Body of pancreas (tissue), 4 donors: Measurements from ENCODE around the gene ZNF629. TPM values are rescaled to one million over a fixed set of nuclear protein-coding genes. Genes with fewer than 3 reads are reported as not detected.

Source experiments
- ATAC-seq: fragments of 150-250 bp; one replicate; pipeline ENCODE4 v1.9.1; 2016
- DNase-seq, 4 donors: peaks; one replicate each; pipeline ENCODE4 v3.0.0-alpha.2; 2019
- H3K27ac ChIP-seq, 4 donors: fragments of 200-600 bp; sonication (generic); 1 replicate in 3 of 4; 2 replicates in 1 of 4; pipeline versions ENCODE4 v1.5.1 to v1.6.1; 2016 to 2019; ENCODE audit warnings: mild to moderate bottlenecking in 1 of 4, mixed read lengths in 1 of 4, moderate library complexity in 1 of 4
- H3K27me3 ChIP-seq, 2 donors: fragments of 200-600 bp; sonication (generic); one replicate each; pipeline ENCODE4 v1.6.0; 2016; ENCODE audit warnings: mild to moderate bottlenecking in 1 of 2
- H3K36me3 ChIP-seq, 2 donors: fragments of 200-600 bp; sonication (generic); replicated peaks in 1 of 2; 2 replicates each; pipeline ENCODE4 v1.5.1; 2016; ENCODE audit warnings: low read depth in 2 of 2; ENCODE audit not compliant: insufficient read depth in 1 of 2
- H3K4me1 ChIP-seq: fragments of 200-600 bp; sonication (generic); one replicate; pipeline ENCODE4 v1.6.0; 2016
- H3K4me3 ChIP-seq, 2 donors: fragments of 200-600 bp; sonication (generic); 1 replicate in 1 of 2; 2 replicates in 1 of 2; pipeline ENCODE4 v1.5.1; 2016 to 2019
- H3K9me3 ChIP-seq, 3 donors: fragments of 200-600 bp; sonication (generic); 1 replicate in 2 of 3; 2 replicates in 1 of 3; pipeline ENCODE4 v1.5.1; 2016
- POLR2A ChIP-seq, 3 donors: fragments of 450-650 bp; IDR thresholded peaks; one replicate each; pipeline ENCODE4 v1.6.1; 2016; ENCODE audit warnings: antibody characterized with exemption in 3 of 3, mild to moderate bottlenecking in 2 of 3
- WGBS, 2 donors: methylation state at CpG; one replicate each; pipeline ENCODE4 v1.1.5; 2017; 5-methylcytosine and 5-hydroxymethylcytosine counted together
- intact Hi-C: fragments of 100-400 bp; cut with DNase I; formaldehyde crosslinking; loops from one replicate; pipeline ENCODE4 v1.15.1; 2023
- small RNA-seq: library from RNA; depleted of rRNA; stranded (forward); fragments of <200 nt; gene quantifications from one replicate; pipeline ENCODE3, GENCODE V24; 2016
- total RNA-seq, 2 donors: library from RNA; depleted of rRNA; stranded (reverse); fragments of >200 nt; gene quantifications; one replicate each; pipeline ENCODE4 v1.1.0, GENCODE V29; 2016
- TF ChIP-seq, protein P1 (sequence below), 7 experiments: fragments of 450-650 bp in 4 of 7; fragments of 200-600 bp in 3 of 7; sonication (generic) in 3 of 7; IDR thresholded peaks; one replicate each; pipeline ENCODE4 v1.5.1; 2016 to 2019; ENCODE audit warnings: antibody characterized with exemption in 7 of 7

ZNF629 gene
- total RNA-seq, 2 donors from 2014 or later: 8.6 to 9.2 TPM

DNA sequence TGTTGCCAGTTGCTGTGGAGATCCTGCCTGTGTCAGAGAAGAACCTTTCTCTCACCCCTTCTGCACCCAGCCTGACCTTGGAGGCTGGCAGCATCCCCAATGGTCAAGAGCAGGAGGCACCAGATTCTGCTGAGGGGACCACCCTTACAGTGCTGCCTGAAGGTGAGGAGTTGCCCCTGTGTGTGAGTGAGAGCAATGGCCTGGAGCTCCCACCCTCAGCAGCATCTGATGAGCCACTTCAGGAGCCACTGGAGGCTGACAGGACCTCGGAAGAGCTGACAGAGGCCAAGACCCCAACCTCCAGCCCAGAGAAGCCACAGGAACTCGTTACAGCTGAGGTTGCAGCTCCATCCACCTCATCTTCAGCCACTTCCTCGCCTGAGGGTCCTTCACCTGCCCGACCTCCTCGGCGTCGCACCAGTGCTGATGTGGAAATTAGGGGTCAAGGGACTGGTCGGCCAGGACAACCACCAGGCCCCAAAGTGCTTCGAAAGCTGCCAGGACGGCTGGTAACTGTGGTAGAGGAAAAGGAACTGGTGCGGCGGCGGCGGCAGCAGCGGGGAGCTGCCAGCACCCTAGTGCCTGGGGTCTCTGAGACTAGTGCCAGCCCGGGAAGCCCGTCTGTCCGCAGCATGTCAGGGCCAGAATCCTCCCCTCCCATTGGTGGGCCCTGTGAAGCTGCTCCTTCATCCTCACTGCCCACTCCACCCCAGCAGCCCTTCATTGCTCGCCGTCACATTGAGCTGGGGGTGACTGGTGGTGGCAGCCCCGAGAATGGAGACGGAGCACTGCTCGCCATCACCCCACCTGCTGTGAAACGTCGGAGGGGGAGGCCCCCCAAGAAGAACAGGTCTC is 49.0 kb downstream of the ZNF629 start:
- Histone ChIP-seq H3K27ac (no peak overlapping the region), H3K9me3 (no peaks in the 10 kb centered on the region), H3K4me1 (peaks cover 32% of the 10 kb centered on the region), H3K4me3 (no peak overlapping the region), H3K27me3 (no peaks in the 10 kb centered on the region), H3K36me3 (peaks cover 35 to 44% of the 10 kb centered on the region in 2 donors)
- ATAC-seq (no peak), DNase-seq (no peak)
- intact Hi-C loops: no loop called here
- WGBS, 2 donors: 88 to 92% methylated on average over 18 to 21 of the region's 25 CpGs
- no peak for TF ChIP-seq POLR2A (IDR thresholded peaks at IDR 0.05)

GRCh38 chr16:30736995-30737793 is 49.8 kb downstream of the ZNF629 start:
- WGBS, 2 donors: 93 to 96% methylated on average over 11 to 13 of the region's 17 CpGs
- intact Hi-C loops: no loop called here
- TF ChIP-seq, protein P1, sequence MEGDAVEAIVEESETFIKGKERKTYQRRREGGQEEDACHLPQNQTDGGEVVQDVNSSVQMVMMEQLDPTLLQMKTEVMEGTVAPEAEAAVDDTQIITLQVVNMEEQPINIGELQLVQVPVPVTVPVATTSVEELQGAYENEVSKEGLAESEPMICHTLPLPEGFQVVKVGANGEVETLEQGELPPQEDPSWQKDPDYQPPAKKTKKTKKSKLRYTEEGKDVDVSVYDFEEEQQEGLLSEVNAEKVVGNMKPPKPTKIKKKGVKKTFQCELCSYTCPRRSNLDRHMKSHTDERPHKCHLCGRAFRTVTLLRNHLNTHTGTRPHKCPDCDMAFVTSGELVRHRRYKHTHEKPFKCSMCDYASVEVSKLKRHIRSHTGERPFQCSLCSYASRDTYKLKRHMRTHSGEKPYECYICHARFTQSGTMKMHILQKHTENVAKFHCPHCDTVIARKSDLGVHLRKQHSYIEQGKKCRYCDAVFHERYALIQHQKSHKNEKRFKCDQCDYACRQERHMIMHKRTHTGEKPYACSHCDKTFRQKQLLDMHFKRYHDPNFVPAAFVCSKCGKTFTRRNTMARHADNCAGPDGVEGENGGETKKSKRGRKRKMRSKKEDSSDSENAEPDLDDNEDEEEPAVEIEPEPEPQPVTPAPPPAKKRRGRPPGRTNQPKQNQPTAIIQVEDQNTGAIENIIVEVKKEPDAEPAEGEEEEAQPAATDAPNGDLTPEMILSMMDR (IDR thresholded peaks at IDR 0.05): no peak
- TF ChIP-seq POLR2A (IDR thresholded peaks at IDR 0.05): no peak
- ATAC-seq (no peak), DNase-seq (no peak)
- no peaks in the 10 kb centered on the region for H3K9me3 ChIP-seq
- H3K36me3 ChIP-seq: peaks cover 35 to 48% of the 10 kb centered on the region in 2 donors
- H3K4me3 ChIP-seq: no peak overlapping the region
- H3K4me1 ChIP-seq: peaks cover 30% of the 10 kb centered on the region
- H3K27me3 ChIP-seq: no peaks in the 10 kb centered on the region
- no peak overlapping the region for H3K27ac ChIP-seq

GRCh38 chr16:30731411-30731810 is 55.6 kb downstream of the ZNF629 start:
- Histone ChIP-seq H3K9me3 (no peaks in the 10 kb centered on the region), H3K4me3 (no peak overlapping the region), H3K36me3 (peaks cover 20 to 47% of the 10 kb centered on the region in 2 donors), H3K4me1 (no peaks in the 10 kb centered on the region), H3K27ac (no peak overlapping the region), H3K27me3 (no peaks in the 10 kb centered on the region)
- ATAC-seq (no peak), DNase-seq (no peak)
- intact Hi-C loops: no loop called here
- TF ChIP-seq, protein P1 (IDR thresholded peaks at IDR 0.05): no peak
- TF ChIP-seq POLR2A (IDR thresholded peaks at IDR 0.05): no peak
- WGBS, 2 donors: 91 to 96% methylated on average over 3 of the region's 3 CpGs

DNA sequence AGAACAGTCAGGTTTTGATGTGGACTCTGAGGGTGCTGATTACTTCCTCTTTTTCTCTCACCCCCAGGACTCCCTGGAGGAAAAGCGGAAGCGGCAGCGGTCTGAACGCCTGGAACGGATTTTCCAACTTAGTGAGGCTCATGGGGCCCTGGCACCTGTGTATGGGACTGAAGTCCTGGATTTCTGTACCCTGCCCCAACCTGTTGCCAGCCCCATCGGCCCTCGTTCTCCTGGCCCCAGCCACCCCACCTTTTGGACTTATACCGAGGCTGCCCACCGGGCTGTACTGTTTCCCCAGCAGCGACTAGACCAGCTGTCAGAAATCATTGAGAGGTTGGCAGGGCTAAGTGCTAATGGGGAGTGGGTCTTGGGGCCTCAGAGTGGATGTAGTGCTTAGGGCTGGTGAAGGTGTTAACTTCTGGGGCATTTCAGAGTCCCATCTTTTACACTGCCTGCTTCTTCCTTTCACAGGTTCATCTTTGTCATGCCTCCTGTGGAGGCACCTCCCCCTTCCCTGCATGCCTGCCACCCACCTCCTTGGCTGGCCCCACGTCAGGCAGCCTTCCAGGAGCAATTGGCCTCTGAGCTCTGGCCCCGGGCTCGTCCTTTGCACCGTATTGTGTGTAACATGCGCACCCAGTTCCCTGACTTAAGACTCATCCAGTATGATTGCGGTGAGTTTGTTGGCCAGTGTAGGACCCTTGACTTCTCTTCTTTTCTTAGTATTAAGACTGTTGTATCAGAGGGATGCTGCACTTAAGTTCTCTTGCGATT is 57.9 kb downstream of the ZNF629 start:
- WGBS, 2 donors: 79 to 83% methylated on average over 17 of the region's 17 CpGs
- ATAC-seq (no peak), DNase-seq (no peak)
- Histone ChIP-seq H3K36me3 (peaks cover 15 to 40% of the 10 kb centered on the region in 2 donors), H3K27me3 (no peaks in the 10 kb centered on the region), H3K4me1 (no peaks in the 10 kb centered on the region), H3K27ac (no peak overlapping the region), H3K9me3 (no peaks in the 10 kb centered on the region), H3K4me3 (no peak overlapping the region)
- TF ChIP-seq, protein P1 (IDR thresholded peaks at IDR 0.05): no peak
- no peak for TF ChIP-seq POLR2A (IDR thresholded peaks at IDR 0.05)
- intact Hi-C loops: no loop called here

Small RNAs within 50 kb of the gene (small RNA-seq; reads per million reads assigned to genes)
- not detected for gene RF00017

Other genes with a start within 250 kb of the ZNF629 start
- 10 to 100 TPM in 1 of 2 donors, 1 to 10 TPM in 1; 8.3 to 23.7 TPM for gene ZNF764, start 228.8 kb downstream of the ZNF629 start, total RNA-seq
- 10 to 100 TPM; 19.2 to 27.4 TPM for gene ZNF688, start 215.5 kb downstream of the ZNF629 start, total RNA-seq
- 10 to 100 TPM; 10.9 to 16.1 TPM for gene ZNF785, start 201.5 kb downstream of the ZNF629 start, total RNA-seq
- gene ZNF689, start 176.8 kb downstream of the ZNF629 start, total RNA-seq: 1 to 10 TPM; 4.6 to 7.0 TPM
- gene PRR14, start 136.2 kb downstream of the ZNF629 start, total RNA-seq: 10 to 100 TPM; 20.5 to 65.6 TPM
- 10 to 100 TPM; 20.8 to 76.8 TPM for gene FBRS, start 128.8 kb downstream of the ZNF629 start, total RNA-seq
- gene SRCAP, start 88.0 kb downstream of the ZNF629 start, total RNA-seq: 10 to 100 TPM; 27.5 to 30.0 TPM
- 10 to 100 TPM; 17.6 to 24.7 TPM for gene PHKG2, start 38.8 kb downstream of the ZNF629 start, total RNA-seq
- gene CFAP119, start 25.1 kb downstream of the ZNF629 start, total RNA-seq: 10 to 100 TPM in 1 of 2 donors, 1 to 10 TPM in 1; 1.6 to 28.0 TPM
- 10 to 100 TPM; 44.9 to 79.8 TPM for gene RNF40, start 24.9 kb downstream of the ZNF629 start, total RNA-seq
- 10 to 100 TPM; 19.8 to 24.1 TPM for gene BCL7C, start 106.9 kb upstream of the ZNF629 start, total RNA-seq
- 1 to 10 TPM; 1.0 to 2.0 TPM for gene CTF1, start 109.4 kb upstream of the ZNF629 start, total RNA-seq
- gene FBXL19, start 136.4 kb upstream of the ZNF629 start, total RNA-seq: 10 to 100 TPM in 1 of 2 donors, 1 to 10 TPM in 1; 8.6 to 21.1 TPM
- gene ORAI3, start 161.9 kb upstream of the ZNF629 start, total RNA-seq: 10 to 100 TPM in 1 of 2 donors, 1 to 10 TPM in 1; 7.9 to 27.2 TPM
- 10 to 100 TPM in 1 of 2 donors, 1 to 10 TPM in 1; 4.7 to 10.9 TPM for gene SETD1A, start 170.5 kb upstream of the ZNF629 start, total RNA-seq
- gene HSD3B7, start 198.0 kb upstream of the ZNF629 start, total RNA-seq: 10 to 100 TPM; 20.5 to 21.4 TPM
- gene STX1B, start 223.4 kb upstream of the ZNF629 start, total RNA-seq: under 1 TPM; 0.26 to 0.33 TPM
- gene STX4, start 246.4 kb upstream of the ZNF629 start, total RNA-seq: 10 to 100 TPM; 25.9 to 38.6 TPM